GM12891 (cell line): ENCODE results near the gene SND1.

ENCODE experiments used
- DNase-seq: peaks from one replicate; pipeline ENCODE4 v3.0.0; 2011; ENCODE audit warnings: low spot score; ENCODE audit not compliant: insufficient read length
- FAIRE-seq: peaks from 2 replicates; lab custom pipeline; 2011; peaks lifted over from hg19 to GRCh38; lab: Jason Lieb, UNC
- PAX5 ChIP-seq: IDR thresholded peaks from 2 replicates; pipeline ENCODE4 v1.6.1; 2011; ENCODE audit warnings: low read length, moderate library complexity, mild to moderate bottlenecking; ENCODE audit not compliant: insufficient read depth, severe bottlenecking
- POLR2A ChIP-seq: IDR thresholded peaks from 2 replicates; pipeline ENCODE4 v1.6.1; 2011; ENCODE audit warnings: low read depth, low read length, control low read depth
- POLR2AphosphoS5 ChIP-seq: IDR thresholded peaks from 2 replicates; pipeline ENCODE4 v1.6.1; 2011; ENCODE audit warnings: low read depth, low read length, control low read depth
- POU2F2 ChIP-seq: IDR thresholded peaks from 2 replicates; pipeline ENCODE4 v1.6.1; 2011; ENCODE audit warnings: low read depth, mild to moderate bottlenecking, control low read depth, low read length, moderate library complexity
- SPI1 ChIP-seq: IDR thresholded peaks from 2 replicates; pipeline ENCODE4 v1.6.1; 2011; ENCODE audit warnings: low read depth, low read length, control low read depth
- TAF1 ChIP-seq: IDR thresholded peaks from 2 replicates; pipeline ENCODE4 v1.6.1; 2011; ENCODE audit warnings: low read depth, low read length, control low read depth

The SND1 gene

DNA sequence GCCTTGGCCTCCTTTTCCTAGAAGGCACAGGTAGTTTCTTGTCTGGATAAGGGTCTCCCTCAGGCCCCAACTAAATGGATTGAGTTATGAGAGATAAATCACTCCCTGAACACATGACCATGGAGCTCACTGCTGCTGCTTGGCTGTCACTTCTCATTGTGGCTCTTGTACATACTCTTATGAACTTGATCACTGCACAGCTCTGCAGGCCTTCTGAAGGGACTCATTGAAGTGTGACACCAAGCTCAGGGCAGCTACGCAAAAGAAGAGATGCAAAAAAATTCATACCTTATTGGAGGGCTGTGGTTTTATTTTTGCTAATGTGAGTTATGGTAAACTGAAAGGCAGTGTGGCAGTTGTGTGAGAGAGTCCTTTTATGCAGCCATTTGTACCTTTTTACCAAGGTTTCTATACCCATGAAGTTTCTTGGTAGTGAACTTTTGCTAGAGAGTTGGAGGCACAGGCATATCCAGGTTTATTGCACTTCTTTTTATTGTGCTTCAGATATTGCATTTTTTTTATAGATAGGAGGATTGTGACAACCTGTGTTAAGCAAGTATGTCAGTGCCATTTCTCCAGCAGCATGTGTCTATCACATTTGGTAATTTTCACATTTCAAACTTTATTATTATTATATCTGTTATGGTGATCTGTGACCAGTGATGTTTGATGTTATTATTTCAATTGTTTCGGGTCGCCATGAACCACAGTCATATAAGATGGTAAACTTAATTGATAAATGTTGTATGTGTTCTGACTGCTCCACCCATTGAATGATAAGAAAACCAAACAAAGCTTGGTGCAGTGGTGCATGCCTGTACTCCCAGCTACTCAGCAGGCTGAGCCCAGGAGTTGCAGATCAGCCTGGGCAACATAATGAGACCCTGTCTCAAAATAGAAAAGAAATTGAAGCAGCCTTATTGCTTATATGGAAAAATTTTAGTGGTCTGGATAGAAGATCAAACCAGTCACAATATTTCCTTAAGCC lies 278.6 kb downstream of the SND1 start:
- DNase-seq (no peak), FAIRE-seq (peak; percentile 85)
- TF ChIP-seq PAX5 (peak; percentile 15), POLR2A (no peak), TAF1 (no peak)

DNA sequence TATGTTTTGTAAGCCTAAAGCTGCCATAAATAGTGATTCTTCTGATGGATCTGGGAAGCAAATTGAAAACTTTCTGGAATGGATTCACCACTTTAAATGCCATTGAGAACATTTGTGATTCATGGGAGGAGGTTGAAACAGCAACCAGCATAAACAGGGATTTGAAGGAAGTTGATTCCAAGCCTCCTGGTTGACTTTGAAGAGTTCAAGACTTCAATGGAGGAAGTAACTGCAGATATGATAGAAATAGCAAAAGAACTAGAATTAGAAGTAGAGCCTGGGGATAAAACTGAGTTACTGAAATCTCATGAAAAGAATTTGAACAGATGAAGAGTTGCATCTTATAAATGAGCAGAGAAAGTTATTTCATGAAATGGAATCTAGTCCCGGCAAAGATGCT lies 280.1 kb downstream of the SND1 start:
- DNase-seq (no peak), FAIRE-seq (no peak)
- TF ChIP-seq POLR2A (no peak), TAF1 (no peak), PAX5 (no peak), SPI1 (no peak), POLR2AphosphoS5 (no peak), POU2F2 (no peak)

DNA sequence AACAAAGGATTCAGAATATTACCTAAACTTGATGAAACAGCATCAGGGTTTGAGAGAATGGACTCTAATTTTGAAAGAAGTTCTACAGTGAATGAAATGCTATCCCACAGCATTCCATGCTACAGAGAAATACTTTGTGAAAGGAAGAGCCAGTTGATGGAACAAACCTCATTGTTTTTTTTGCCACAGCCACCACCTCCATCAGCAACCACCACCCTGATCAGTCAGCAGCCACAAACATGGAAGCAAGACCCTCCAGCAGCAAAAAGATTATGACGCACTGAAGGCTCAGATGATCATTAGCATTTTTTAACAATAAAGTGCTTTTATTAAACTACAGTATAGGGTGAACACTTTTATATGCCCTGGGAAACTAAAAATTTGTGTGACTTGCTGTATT lies 280.5 kb downstream of the SND1 start:
- DNase-seq = no peak
- no peak for FAIRE-seq
- no peak for TF ChIP-seq POU2F2
- no peak for TF ChIP-seq SPI1
- TF ChIP-seq PAX5 = no peak
- TF ChIP-seq TAF1 = no peak
- no peak for TF ChIP-seq POLR2A
- no peak for TF ChIP-seq POLR2AphosphoS5

DNA sequence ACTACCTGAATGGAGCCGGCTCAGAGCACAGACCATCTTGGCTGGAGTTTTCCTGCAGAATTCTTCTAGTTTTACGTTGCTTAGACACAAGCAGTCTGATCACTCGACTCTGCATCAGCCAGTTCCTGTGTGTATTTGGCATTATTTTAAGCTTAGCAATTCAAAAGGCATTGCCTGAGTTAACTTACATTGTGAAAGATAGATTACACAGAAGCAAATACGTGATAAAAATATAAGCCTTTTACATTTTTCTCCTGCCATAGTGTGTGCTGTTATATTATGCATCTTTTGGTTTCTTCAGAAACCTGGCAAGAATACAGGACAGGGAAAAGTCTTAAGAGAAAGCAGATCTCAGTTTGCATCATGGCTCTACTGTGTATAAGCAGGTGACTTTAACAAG lies 281.2 kb downstream of the SND1 start:
- FAIRE-seq (no peak), DNase-seq (no peak)
- TF ChIP-seq PAX5 = no peak
- TF ChIP-seq SPI1 = no peak
- no peak for TF ChIP-seq POU2F2
- TF ChIP-seq POLR2A = no peak
- TF ChIP-seq POLR2AphosphoS5 = no peak

DNA sequence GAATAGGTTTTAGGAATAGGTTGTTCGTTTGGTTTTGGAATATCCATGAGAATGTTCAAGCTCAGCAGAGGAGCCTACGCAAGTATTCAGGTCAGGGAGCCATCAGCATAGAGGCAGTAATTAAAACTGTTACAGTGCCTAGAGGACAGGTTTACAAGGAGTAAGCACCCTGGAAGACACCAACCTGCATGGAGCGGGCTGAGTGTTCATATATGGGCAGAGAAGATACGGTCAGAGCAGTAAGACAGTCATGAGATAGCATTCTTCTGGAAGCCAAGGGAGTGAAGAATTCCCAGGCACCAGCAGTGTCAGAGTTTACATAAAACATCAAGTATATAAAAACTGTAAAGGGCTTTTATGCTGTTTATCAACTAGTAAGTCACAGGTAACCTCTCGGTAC lies 282.7 kb downstream of the SND1 start:
- TF ChIP-seq PAX5 = no peak
- no peak for TF ChIP-seq TAF1
- no peak for TF ChIP-seq SPI1
- TF ChIP-seq POU2F2 = no peak
- TF ChIP-seq POLR2A = no peak
- TF ChIP-seq POLR2AphosphoS5 = no peak
- FAIRE-seq (no peak), DNase-seq (no peak)

DNA sequence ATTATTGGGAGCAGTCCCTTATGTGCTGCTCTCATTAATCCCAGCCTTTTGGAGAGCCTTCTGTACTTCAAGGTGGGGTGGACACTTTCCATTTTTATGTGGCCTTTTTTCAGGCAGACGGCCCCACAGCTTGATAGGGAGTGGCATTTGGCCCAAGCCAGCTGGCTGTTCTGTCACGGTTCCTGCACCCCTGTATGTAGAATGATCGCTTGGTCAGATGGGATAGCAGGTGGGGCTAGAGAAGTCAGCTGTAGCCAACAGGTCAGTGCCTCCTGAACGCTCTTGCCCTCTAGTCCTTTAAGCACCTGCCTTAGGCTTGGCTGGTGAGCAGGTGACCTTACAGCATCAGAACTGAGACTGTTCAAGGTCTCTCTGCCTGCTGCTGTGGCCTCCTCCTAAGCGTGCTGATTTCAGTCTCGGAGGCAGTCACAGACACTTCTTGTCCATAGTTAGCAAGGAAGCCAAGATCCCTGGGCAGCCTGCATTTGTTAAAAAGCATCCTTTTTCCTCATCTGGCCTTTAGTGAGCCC lies 283.9 kb downstream of the SND1 start:
- TF ChIP-seq SPI1 (no peak), TAF1 (no peak), POU2F2 (no peak), PAX5 (peak; percentile 19), POLR2A (no peak)
- FAIRE-seq = no peak
- no peak for DNase-seq

DNA sequence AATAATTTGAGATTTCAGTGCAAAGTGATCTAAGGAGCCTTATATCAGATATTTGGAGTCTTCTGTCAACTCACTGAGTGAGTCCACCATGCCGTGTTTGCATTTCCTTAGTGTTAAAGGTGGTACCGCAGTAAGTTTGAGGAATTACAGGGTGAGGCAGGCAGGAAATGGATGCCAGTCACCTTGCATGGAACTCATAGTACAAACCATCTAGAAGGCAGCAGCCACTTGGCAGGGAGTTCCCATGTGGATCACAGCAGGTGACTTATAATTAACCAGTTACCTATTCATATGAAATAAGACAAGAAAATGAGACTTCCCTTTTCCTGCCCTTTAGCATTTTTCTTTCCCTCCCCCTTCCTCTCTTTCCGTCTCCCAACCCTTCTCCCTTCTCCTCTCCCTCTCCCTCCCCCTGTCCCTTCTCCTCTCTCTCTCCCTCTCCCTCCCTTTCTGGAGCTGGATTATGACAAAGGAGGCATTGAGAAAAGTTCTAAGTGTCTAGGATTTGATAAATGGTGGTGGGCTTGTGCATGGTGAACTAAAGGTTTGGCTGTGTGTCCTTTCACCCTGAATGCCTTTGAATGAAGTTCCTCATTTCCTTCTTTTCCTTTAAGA lies 285.2 kb downstream of the SND1 start:
- FAIRE-seq = no peak
- TF ChIP-seq POU2F2 = no peak
- no peak for TF ChIP-seq SPI1
- TF ChIP-seq POLR2AphosphoS5 = no peak
- TF ChIP-seq PAX5 = no peak
- no peak for TF ChIP-seq POLR2A
- TF ChIP-seq TAF1 = no peak
- no peak for DNase-seq

DNA sequence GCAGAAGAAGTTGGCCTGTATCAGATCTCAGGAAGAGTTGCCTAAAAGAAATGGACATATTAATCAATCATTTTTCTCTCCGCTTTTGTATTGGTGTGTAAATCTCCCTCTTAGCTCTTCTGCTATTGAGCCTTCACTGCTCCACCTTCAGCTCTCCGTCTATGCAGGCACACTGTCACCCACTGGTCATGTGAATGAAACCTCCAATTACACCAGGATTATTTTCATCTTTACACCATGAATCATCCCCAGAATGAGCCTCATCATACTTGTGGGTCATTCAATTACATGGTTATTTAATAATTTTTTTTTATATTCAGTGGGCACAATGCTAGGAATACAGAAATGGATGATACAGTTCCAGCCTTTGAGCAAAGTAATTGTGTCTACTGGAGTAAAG lies 286.6 kb downstream of the SND1 start:
- TF ChIP-seq POLR2AphosphoS5 (no peak), SPI1 (no peak), TAF1 (no peak)
- DNase-seq = no peak
- FAIRE-seq = no peak

DNA sequence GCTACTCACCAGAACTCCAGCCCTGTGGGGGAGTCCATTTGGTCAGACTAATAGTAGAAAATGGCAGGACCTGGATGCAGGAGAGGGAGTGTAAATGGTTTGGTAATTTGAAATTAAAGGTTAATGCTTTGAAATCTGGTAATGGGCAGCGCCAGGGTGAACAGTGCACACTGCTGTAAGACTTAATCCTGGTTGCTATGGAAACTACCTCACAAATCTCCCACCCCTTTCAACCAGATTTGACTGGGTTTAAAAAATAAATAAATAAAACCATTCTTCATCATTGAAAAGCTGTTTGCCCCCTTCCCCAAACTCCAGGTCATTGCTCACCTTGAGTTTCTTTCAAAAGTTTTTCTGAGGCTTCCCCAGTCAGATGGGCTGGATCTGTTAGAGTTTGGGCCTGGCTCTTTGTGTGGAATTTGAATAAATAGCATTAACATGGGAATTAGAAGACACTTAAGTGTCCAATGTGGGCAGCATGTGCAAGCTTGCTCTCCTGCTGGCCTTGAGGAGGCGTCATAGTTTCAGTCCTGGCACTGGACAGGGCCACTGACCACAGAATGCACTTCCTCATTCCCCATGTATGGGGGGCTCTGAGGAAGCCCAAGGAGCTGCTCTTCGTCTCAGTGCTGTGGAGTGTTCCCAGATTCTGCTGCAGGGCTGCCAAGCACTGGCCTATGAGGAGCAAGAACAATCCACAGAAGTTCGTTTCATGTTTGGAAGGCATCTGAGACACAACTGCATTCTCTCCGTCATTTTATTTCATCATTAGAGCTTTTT lies 288.6 kb downstream of the SND1 start:
- no peak for FAIRE-seq
- TF ChIP-seq TAF1 = no peak
- TF ChIP-seq SPI1 = peak; percentile 67
- no peak for TF ChIP-seq POLR2A
- DNase-seq = no peak
